Stimulated activated naive CD4-positive, alpha-beta T cell (primary cell): Measurements from ENCODE around the gene DHRSX.
"Not testable (repeated sequence)": the region's sequence is repeated elsewhere in the genome, so short reads cannot be mapped to it uniquely, and the experiment has no call there.

Experiments used
- DNase-seq, 6 experiments: peaks; one replicate each; lab custom pipeline; 2025; lab: John Stamatoyannopoulos, UW

Gene DHRSX

GRCh38 chrX:2519638-2520037 is 18.9 kb upstream of the DHRSX start:
- DNase-seq = not testable (repeated sequence)

GRCh38 chrX:2517055-2517454 is 16.3 kb upstream of the DHRSX start:
- no peak for DNase-seq

GRCh38 chrX:2516623-2517022 is 15.8 kb upstream of the DHRSX start:
- DNase-seq = no peak

GRCh38 chrX:2514131-2514530 is 13.4 kb upstream of the DHRSX start:
- DNase-seq = no peak

- DNase-seq = no peak
These were observed 12.4 kb upstream of the DHRSX start for GRCh38 chrX:2513121-2513664.

- no peak for DNase-seq
These were observed 11.7 kb upstream of the DHRSX start for GRCh38 chrX:2512501-2512900.

GRCh38 chrX:2511326-2511725 is 10.6 kb upstream of the DHRSX start:
- no peak for DNase-seq

- DNase-seq = no peak
These were observed 8.0 kb upstream of the DHRSX start for GRCh38 chrX:2508648-2509335.

GRCh38 chrX:2507904-2508627 is 7.3 kb upstream of the DHRSX start:
- no peak for DNase-seq

GRCh38 chrX:2507196-2507595 is 6.4 kb upstream of the DHRSX start:
- no peak for DNase-seq

- not testable (repeated sequence) for DNase-seq
These were observed 4.6 kb upstream of the DHRSX start for GRCh38 chrX:2505341-2505740.

GRCh38 chrX:2504706-2505332 is 4.0 kb upstream of the DHRSX start:
- no peak for DNase-seq

- no peak for DNase-seq
These were observed 3.1 kb upstream of the DHRSX start for GRCh38 chrX:2503591-2504500.

- DNase-seq = no peak
These were observed 2.1 kb upstream of the DHRSX start for GRCh38 chrX:2502668-2503519.

- no peak for DNase-seq
These were observed 1.4 kb upstream of the DHRSX start for GRCh38 chrX:2502120-2502667.

GRCh38 chrX:2501559-2502102 is 855 bp upstream of the DHRSX start:
- no peak for DNase-seq

- no peak for DNase-seq
These were observed 529 bp downstream of the DHRSX start for GRCh38 chrX:2500091-2500802.

- no peak for DNase-seq
These were observed 1.3 kb downstream of the DHRSX start for GRCh38 chrX:2499507-2499906.

- DNase-seq = no peak
These were observed 1.9 kb downstream of the DHRSX start for GRCh38 chrX:2498781-2499302.
